Endodermal cell (in vitro differentiated cells): ENCODE measurements around the gene TUBGCP4. TPM values are rescaled to one million over a fixed set of nuclear protein-coding genes. Genes with fewer than 3 reads are reported as not detected.

ENCODE experiments used
- DNase-seq: peaks from one replicate; pipeline ENCODE4 v3.0.0-alpha.2; 2017
- H3K27ac ChIP-seq: 2 replicates; pipeline ENCODE4 v1.5.1; 2013; ENCODE audit warnings: mild to moderate bottlenecking, low read depth, low read length, moderate library complexity
- H3K27me3 ChIP-seq: 2 replicates; pipeline ENCODE4 v1.6.1; 2013; ENCODE audit warnings: mild to moderate bottlenecking, low read length, moderate library complexity; ENCODE audit not compliant: insufficient read depth, control insufficient read depth, poor library complexity, severe bottlenecking
- H3K36me3 ChIP-seq: 2 replicates; pipeline ENCODE4 v1.7.0; 2013; ENCODE audit warnings: mild to moderate bottlenecking, low read length, moderate library complexity; ENCODE audit not compliant: control insufficient read depth, insufficient read depth
- H3K4me1 ChIP-seq: one replicate; pipeline ENCODE4 v1.7.0; 2013; ENCODE audit warnings: low read length; ENCODE audit not compliant: control insufficient read depth, insufficient read depth
- H3K4me3 ChIP-seq: 2 replicates; pipeline ENCODE4 v1.5.1; 2013; ENCODE audit warnings: mild to moderate bottlenecking, low read length, moderate library complexity
- H3K9ac ChIP-seq: 2 replicates; pipeline ENCODE4 v1.6.1; 2013; ENCODE audit warnings: mild to moderate bottlenecking, low read length, moderate library complexity; ENCODE audit not compliant: poor library complexity, severe bottlenecking; ENCODE audit errors: extremely low read depth
- H3K9me3 ChIP-seq: 2 replicates; pipeline ENCODE4 v1.6.1; 2013; ENCODE audit warnings: mild to moderate bottlenecking, low read length, moderate library complexity; ENCODE audit not compliant: control insufficient read depth
- H3K27ac Mint-ChIP-seq: 2 replicates; pipeline ENCODE4 v1.8.0; 2020; ENCODE audit warnings: mixed read lengths
- H3K27me3 Mint-ChIP-seq: 2 replicates; pipeline ENCODE4 v1.8.0; 2021; ENCODE audit warnings: mild to moderate bottlenecking, mixed read lengths; ENCODE audit not compliant: insufficient read depth
- H3K36me3 Mint-ChIP-seq: 2 replicates; pipeline ENCODE4 v1.8.0; 2020; ENCODE audit warnings: low read depth, mixed read lengths
- H3K4me1 Mint-ChIP-seq: 2 replicates; pipeline ENCODE4 v1.8.0; 2020; ENCODE audit warnings: mixed read lengths
- H3K4me3 Mint-ChIP-seq: 2 replicates; pipeline ENCODE4 v1.8.0; 2020; ENCODE audit warnings: mild to moderate bottlenecking, moderate library complexity, mixed read lengths
- H3K9me3 Mint-ChIP-seq: 2 replicates; pipeline ENCODE4 v1.8.0; 2020; ENCODE audit warnings: mild to moderate bottlenecking, mixed read lengths
- WGBS, 2 experiments: methylation state at CpG; one replicate each; pipeline versions ENCODE4 v1.1.5 to v1.1.7; 2013; ENCODE audit warnings: missing lambda C conversion rate in 2 of 2, mixed read lengths in 1 of 2; ENCODE audit not compliant: insufficient coverage in 1 of 2, insufficient read length in 1 of 2; 5-methylcytosine and 5-hydroxymethylcytosine counted together
- total RNA-seq, 2 donors: library from RNA; stranded (reverse); fragmentation: NEBNext Ultra II Directional in 1 of 2; extraction: Animal tissue kit (Norgen Biotek cat#: 25700) in 1 of 2; gene quantifications; 2 replicates in 1 of 2; 3 replicates in 1 of 2; pipeline ENCODE4 v1.2.1, GENCODE V29; 2021
- TF ChIP-seq, protein P1 (sequence below): fragments of 200-600 bp; sonication (generic); conservative IDR thresholded peaks from 2 replicates; pipeline ENCODE4 v1.5.0; 2021; ENCODE audit warnings: antibody characterized with exemption, mild to moderate bottlenecking

TUBGCP4 gene
- total RNA-seq, 2 donors from 2014 or later, result 19.3 to 20.0 TPM

DNA sequence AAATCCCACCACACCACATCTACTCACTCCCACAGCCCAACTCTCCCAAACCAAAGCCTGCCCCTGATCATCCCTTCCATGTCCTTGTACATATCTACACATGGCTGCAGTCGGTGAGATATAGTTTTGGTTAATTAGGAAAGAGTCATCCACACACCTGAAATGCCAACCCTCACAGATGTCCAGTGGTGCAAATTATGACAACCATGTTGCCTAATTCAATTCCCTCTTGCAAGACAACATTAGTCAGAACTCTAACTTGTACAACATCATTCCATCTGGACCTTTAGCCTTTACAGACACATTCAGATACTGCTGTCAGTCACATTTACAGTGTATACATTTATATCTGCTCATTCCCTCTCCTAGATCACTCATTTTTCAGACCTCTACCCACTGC is 41.2 kb downstream of the TUBGCP4 start:
- Histone ChIP-seq H3K4me1 (peaks cover 16% of the 10 kb centered on the region), H3K36me3 (peaks cover 96% of the 10 kb centered on the region), H3K4me3 (no peak overlapping the region), H3K27me3 (no peaks in the 10 kb centered on the region), H3K9ac (no peak overlapping the region), H3K27ac (no peak overlapping the region), H3K9me3 (no peaks in the 10 kb centered on the region)
- Mint-ChIP-seq H3K27ac (no peak overlapping the region), H3K4me3 (no peak overlapping the region), H3K36me3 (peaks cover 85% of the 10 kb centered on the region), H3K27me3 (no peaks in the 10 kb centered on the region), H3K9me3 (no peaks in the 10 kb centered on the region), H3K4me1 (peaks cover 10% of the 10 kb centered on the region)
- TF ChIP-seq, protein P1, sequence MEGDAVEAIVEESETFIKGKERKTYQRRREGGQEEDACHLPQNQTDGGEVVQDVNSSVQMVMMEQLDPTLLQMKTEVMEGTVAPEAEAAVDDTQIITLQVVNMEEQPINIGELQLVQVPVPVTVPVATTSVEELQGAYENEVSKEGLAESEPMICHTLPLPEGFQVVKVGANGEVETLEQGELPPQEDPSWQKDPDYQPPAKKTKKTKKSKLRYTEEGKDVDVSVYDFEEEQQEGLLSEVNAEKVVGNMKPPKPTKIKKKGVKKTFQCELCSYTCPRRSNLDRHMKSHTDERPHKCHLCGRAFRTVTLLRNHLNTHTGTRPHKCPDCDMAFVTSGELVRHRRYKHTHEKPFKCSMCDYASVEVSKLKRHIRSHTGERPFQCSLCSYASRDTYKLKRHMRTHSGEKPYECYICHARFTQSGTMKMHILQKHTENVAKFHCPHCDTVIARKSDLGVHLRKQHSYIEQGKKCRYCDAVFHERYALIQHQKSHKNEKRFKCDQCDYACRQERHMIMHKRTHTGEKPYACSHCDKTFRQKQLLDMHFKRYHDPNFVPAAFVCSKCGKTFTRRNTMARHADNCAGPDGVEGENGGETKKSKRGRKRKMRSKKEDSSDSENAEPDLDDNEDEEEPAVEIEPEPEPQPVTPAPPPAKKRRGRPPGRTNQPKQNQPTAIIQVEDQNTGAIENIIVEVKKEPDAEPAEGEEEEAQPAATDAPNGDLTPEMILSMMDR, result no peak
- WGBS, 2 experiments, result 100% methylated on average over 1 of the region's 1 CpG; no CpG with 5 or more reads in 1 of the 2 experiments
- DNase-seq, result no peak

DNA sequence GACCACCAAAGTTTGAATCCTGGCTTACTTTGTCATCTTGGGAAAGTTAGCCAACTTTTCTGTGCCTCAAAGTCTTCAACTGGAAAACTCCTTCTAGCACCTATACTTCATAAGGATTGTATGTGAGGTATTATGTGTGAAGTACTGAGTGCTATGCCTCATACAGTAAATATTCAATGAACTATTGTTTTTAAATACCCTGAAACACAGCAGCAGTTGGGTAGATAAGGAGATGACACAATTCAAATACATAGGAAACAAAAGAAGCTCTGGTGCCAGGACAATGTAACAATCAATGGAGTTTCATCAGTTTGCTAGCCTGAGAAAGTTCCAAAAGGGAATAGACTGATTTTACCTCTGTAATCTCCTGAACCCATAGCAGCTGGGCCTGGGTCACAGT is 43.3 kb downstream of the TUBGCP4 start:
- H3K36me3 ChIP-seq, result peaks cover 94% of the 10 kb centered on the region
- no peak overlapping the region for H3K9ac ChIP-seq
- H3K4me1 ChIP-seq, result peaks cover 17% of the 10 kb centered on the region
- DNase-seq, result no peak
- Mint-ChIP-seq H3K4me3 (no peak overlapping the region), H3K36me3 (peaks cover 78% of the 10 kb centered on the region), H3K27me3 (no peaks in the 10 kb centered on the region), H3K4me1 (peaks cover 15% of the 10 kb centered on the region), H3K27ac (no peak overlapping the region), H3K9me3 (no peaks in the 10 kb centered on the region)
- no peaks in the 10 kb centered on the region for H3K9me3 ChIP-seq
- TF ChIP-seq, protein P1, result no peak
- no peak overlapping the region for H3K27ac ChIP-seq
- H3K4me3 ChIP-seq, result no peak overlapping the region
- H3K27me3 ChIP-seq, result no peaks in the 10 kb centered on the region

DNA sequence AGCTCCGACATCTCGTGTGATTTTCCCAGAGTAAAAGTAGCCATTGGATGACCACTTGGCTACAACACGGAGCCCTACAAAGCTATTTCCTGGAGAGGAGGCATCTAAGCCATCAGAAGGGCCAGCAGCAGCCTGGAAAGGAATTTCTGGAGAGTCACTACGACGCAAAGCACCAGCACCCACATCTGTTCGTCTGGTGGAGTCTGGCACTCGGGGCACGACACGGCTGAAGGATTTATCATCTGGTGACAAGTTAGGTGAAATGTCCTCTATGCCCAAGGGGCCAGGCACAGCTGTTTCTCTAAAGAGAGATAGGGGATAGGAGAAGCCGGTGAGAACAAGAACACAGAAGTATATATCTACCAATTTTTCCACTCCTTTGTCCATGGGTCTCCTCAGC is 49.5 kb downstream of the TUBGCP4 start:
- H3K4me1 Mint-ChIP-seq, result peaks cover 11% of the 10 kb centered on the region
- H3K9ac ChIP-seq, result no peak overlapping the region
- TF ChIP-seq, protein P1, result no peak
- no peaks in the 10 kb centered on the region for H3K27me3 Mint-ChIP-seq
- no peak overlapping the region for H3K27ac Mint-ChIP-seq
- H3K36me3 Mint-ChIP-seq, result peaks cover 79% of the 10 kb centered on the region
- H3K9me3 Mint-ChIP-seq, result no peaks in the 10 kb centered on the region
- DNase-seq, result no peak
- WGBS, 2 experiments, result 93 to 98% methylated on average over 7 to 10 of the region's 10 CpGs
- no peak overlapping the region for H3K4me3 Mint-ChIP-seq
- no peaks in the 10 kb centered on the region for H3K27me3 ChIP-seq
- no peak overlapping the region for H3K4me3 ChIP-seq
- no peak overlapping the region for H3K27ac ChIP-seq
- H3K4me1 ChIP-seq, result peaks cover 16% of the 10 kb centered on the region
- H3K9me3 ChIP-seq, result no peaks in the 10 kb centered on the region
- H3K36me3 ChIP-seq, result peaks cover 97% of the 10 kb centered on the region
